NB4 (cell line): Measurements from ENCODE around the gene DGLUCY.

Experiments
- POLR2A ChIP-seq: IDR thresholded peaks from 2 replicates; pipeline ENCODE4 v1.6.1; 2011; ENCODE audit warnings: mild to moderate bottlenecking; ENCODE audit not compliant: insufficient read length; ENCODE audit errors: extremely low read depth
- TF ChIP-seq, protein P1 (sequence below): IDR thresholded peaks from one replicate; pipeline ENCODE4 v1.5.1; 2012; ENCODE audit warnings: low read depth, low read length

DNA sequence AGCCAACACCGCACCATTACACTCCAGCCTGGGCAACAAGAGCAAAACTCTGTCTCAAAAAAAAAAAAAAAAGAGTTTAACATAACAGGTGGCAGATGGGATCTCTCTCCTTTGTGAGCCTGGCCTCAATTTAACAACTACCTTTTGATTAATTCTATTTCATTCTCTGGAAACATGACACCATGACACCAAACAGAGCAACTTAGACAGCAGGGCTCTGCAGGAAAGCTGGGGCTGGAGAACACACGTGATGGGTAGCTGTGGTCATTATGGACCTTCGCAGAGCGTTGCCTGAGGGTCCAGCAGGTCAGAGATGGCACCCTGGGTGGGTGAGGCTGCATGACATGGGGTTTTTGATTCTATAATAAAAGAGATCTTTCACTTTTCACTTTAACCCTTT, 1.7 kb upstream of the DGLUCY start:
- TF ChIP-seq, protein P1, sequence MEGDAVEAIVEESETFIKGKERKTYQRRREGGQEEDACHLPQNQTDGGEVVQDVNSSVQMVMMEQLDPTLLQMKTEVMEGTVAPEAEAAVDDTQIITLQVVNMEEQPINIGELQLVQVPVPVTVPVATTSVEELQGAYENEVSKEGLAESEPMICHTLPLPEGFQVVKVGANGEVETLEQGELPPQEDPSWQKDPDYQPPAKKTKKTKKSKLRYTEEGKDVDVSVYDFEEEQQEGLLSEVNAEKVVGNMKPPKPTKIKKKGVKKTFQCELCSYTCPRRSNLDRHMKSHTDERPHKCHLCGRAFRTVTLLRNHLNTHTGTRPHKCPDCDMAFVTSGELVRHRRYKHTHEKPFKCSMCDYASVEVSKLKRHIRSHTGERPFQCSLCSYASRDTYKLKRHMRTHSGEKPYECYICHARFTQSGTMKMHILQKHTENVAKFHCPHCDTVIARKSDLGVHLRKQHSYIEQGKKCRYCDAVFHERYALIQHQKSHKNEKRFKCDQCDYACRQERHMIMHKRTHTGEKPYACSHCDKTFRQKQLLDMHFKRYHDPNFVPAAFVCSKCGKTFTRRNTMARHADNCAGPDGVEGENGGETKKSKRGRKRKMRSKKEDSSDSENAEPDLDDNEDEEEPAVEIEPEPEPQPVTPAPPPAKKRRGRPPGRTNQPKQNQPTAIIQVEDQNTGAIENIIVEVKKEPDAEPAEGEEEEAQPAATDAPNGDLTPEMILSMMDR, result no peak
- no peak for TF ChIP-seq POLR2A
